ENCODE results near the gene KAT8. TPM values are rescaled to one million over a fixed set of nuclear protein-coding genes. Genes with fewer than 3 reads are reported as not detected.

The KAT8 gene
- total and polyA plus RNA-seq, 9 of the 15 experiments (the other 6 are each of a cell fraction or from before 2014, with no cell fraction given), result 10.0 to 98.5 (median 76.4) TPM

DNA sequence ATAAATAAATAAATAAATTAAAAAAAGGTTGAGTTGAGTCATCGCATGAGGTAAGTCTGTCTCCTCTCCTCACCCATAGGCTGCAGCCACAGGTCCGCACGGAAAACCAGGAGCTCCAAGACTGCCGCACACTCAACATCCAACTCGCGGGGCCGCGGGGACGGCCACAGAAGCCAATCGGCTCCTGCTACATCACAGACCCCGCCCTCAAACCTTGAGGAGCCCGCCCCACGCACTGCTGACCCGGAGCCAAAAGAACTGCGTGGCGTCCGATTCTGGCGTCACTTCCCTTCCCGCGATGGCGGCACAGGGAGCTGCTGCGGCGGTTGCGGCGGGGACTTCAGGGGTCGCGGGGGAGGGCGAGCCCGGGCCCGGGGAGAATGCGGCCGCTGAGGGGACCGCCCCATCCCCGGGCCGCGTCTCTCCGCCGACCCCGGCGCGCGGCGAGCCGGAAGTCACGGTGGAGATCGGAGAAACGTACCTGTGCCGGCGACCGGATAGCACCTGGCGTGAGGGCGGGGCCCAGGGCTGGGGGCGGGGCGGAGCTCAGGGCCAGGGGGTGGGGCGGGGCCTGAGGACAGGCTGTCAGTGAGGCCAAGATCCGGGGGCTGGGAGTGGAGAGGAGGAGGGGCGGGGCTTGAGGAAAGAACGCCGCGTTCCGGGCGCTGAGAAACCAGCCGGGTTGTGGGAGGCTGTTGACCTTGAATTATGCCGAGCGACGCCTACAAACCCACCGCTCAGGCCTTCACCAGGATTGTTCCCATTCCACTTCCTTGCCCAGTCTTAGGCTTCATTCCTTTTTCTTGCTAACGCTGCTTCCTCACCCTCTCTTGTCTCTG, at the start of gene KAT8 (continued):
- TF ChIP-seq, protein P1, sequence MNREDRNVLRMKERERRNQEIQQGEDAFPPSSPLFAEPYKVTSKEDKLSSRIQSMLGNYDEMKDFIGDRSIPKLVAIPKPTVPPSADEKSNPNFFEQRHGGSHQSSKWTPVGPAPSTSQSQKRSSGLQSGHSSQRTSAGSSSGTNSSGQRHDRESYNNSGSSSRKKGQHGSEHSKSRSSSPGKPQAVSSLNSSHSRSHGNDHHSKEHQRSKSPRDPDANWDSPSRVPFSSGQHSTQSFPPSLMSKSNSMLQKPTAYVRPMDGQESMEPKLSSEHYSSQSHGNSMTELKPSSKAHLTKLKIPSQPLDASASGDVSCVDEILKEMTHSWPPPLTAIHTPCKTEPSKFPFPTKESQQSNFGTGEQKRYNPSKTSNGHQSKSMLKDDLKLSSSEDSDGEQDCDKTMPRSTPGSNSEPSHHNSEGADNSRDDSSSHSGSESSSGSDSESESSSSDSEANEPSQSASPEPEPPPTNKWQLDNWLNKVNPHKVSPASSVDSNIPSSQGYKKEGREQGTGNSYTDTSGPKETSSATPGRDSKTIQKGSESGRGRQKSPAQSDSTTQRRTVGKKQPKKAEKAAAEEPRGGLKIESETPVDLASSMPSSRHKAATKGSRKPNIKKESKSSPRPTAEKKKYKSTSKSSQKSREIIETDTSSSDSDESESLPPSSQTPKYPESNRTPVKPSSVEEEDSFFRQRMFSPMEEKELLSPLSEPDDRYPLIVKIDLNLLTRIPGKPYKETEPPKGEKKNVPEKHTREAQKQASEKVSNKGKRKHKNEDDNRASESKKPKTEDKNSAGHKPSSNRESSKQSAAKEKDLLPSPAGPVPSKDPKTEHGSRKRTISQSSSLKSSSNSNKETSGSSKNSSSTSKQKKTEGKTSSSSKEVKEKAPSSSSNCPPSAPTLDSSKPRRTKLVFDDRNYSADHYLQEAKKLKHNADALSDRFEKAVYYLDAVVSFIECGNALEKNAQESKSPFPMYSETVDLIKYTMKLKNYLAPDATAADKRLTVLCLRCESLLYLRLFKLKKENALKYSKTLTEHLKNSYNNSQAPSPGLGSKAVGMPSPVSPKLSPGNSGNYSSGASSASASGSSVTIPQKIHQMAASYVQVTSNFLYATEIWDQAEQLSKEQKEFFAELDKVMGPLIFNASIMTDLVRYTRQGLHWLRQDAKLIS (CRISPR knock-in tag; IDR thresholded peaks at IDR 0.05), result no peak; the same call in 1 of the 2 replicates
- TF ChIP-seq NR2F6 (CRISPR knock-in tag; IDR thresholded peaks at IDR 0.05) (no peak), SMARCA4 (IDR thresholded peaks at IDR 0.05) (no peak), RNF2 (IDR thresholded peaks at IDR 0.05) (no peak), ZKSCAN8 (CRISPR knock-in tag; IDR thresholded peaks at IDR 0.05) (no peak), MEF2A (IDR thresholded peaks at IDR 0.05; ENCODE audit: control insufficient read depth, low read depth, low read length) (no peak), ZNF696 (CRISPR knock-in tag; conservative IDR thresholded peaks at IDR 0.05) (no peak), ZNF23 (CRISPR knock-in tag; IDR thresholded peaks at IDR 0.05) (no peak), ZNF175 (CRISPR knock-in tag; IDR thresholded peaks at IDR 0.05; ENCODE audit: low read depth) (no peak), SMAD2 (IDR thresholded peaks at IDR 0.05; ENCODE audit: low read depth, low read length) (no peak), RFX1 (IDR thresholded peaks at IDR 0.05) (no peak), PTTG1 (tag; IDR thresholded peaks at IDR 0.05; ENCODE audit: low read depth) (no peak), TOE1 (IDR thresholded peaks at IDR 0.05; ENCODE audit: borderline replicate concordance) (no peak), TOE1 (CRISPR knock-in tag; IDR thresholded peaks at IDR 0.05; ENCODE audit: borderline replicate concordance, low read depth) (no peak), FOXP1 (CRISPR knock-in tag; IDR thresholded peaks at IDR 0.05) (no peak)
- TF ChIP-seq, protein P2, sequence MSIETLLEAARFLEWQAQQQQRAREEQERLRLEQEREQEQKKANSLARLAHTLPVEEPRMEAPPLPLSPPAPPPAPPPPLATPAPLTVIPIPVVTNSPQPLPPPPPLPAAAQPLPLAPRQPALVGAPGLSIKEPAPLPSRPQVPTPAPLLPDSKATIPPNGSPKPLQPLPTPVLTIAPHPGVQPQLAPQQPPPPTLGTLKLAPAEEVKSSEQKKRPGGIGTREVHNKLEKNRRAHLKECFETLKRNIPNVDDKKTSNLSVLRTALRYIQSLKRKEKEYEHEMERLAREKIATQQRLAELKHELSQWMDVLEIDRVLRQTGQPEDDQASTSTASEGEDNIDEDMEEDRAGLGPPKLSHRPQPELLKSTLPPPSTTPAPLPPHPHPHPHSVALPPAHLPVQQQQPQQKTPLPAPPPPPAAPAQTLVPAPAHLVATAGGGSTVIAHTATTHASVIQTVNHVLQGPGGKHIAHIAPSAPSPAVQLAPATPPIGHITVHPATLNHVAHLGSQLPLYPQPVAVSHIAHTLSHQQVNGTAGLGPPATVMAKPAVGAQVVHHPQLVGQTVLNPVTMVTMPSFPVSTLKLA (conservative IDR thresholded peaks at IDR 0.05), result peak; percentile 78 to 92
- TF ChIP-seq, protein P3, sequence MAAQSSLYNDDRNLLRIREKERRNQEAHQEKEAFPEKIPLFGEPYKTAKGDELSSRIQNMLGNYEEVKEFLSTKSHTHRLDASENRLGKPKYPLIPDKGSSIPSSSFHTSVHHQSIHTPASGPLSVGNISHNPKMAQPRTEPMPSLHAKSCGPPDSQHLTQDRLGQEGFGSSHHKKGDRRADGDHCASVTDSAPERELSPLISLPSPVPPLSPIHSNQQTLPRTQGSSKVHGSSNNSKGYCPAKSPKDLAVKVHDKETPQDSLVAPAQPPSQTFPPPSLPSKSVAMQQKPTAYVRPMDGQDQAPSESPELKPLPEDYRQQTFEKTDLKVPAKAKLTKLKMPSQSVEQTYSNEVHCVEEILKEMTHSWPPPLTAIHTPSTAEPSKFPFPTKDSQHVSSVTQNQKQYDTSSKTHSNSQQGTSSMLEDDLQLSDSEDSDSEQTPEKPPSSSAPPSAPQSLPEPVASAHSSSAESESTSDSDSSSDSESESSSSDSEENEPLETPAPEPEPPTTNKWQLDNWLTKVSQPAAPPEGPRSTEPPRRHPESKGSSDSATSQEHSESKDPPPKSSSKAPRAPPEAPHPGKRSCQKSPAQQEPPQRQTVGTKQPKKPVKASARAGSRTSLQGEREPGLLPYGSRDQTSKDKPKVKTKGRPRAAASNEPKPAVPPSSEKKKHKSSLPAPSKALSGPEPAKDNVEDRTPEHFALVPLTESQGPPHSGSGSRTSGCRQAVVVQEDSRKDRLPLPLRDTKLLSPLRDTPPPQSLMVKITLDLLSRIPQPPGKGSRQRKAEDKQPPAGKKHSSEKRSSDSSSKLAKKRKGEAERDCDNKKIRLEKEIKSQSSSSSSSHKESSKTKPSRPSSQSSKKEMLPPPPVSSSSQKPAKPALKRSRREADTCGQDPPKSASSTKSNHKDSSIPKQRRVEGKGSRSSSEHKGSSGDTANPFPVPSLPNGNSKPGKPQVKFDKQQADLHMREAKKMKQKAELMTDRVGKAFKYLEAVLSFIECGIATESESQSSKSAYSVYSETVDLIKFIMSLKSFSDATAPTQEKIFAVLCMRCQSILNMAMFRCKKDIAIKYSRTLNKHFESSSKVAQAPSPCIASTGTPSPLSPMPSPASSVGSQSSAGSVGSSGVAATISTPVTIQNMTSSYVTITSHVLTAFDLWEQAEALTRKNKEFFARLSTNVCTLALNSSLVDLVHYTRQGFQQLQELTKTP (IDR thresholded peaks at IDR 0.05; ENCODE audit: low read depth in 1 of 2, partially characterized antibody in 2 of 2), result no peak
